NCI-H69 (cell line): ENCODE results near the gene FAM124A.
A peak's percentile ranks its signal among the peaks of the same experiment; 100 is the strongest.
"Not testable (repeated sequence)": the region's sequence is repeated elsewhere in the genome, so short reads cannot be mapped to it uniquely, and the experiment has no call there.

Experiments
- DNase-seq: peaks from one replicate; lab custom pipeline; 2025; lab: John Stamatoyannopoulos, UW

FAM124A gene

DNA sequence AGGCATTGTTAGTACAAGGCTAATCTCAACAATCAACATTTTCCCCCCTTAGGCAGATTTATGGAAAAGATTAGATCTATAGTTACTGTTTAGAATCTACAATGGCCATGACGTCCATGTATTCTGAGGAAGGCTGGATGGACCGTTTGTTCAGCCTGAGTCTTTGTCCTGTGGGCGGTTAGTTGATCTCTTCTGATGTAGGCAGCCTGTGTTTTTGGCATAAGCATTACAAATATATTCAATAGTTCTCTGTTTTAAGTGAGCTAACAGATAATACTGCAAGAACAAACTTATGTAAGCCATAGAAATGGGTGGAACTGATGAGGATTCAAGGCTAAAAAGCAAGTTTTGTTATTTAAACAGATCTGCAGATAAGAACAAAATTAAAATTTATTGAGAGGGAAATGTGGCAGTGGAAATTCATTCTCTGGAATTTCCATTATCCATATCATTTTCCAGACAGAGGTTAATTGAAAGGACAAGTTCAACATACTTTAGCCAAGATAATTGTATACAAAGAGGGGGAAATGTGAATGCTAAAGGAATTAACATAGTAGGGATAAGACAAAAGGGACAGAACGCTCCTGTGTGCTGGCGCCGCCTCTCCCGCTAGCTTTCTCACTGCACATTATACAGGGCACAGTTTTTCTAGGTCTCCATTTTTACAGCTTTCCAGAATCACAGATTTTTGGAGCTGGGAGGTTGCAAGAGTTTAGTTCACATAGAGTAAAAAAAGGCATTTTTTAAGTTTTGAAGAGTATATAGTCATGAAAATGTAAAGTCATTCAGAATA lies 48.6 kb downstream of the FAM124A start:
- no peak for DNase-seq

DNA sequence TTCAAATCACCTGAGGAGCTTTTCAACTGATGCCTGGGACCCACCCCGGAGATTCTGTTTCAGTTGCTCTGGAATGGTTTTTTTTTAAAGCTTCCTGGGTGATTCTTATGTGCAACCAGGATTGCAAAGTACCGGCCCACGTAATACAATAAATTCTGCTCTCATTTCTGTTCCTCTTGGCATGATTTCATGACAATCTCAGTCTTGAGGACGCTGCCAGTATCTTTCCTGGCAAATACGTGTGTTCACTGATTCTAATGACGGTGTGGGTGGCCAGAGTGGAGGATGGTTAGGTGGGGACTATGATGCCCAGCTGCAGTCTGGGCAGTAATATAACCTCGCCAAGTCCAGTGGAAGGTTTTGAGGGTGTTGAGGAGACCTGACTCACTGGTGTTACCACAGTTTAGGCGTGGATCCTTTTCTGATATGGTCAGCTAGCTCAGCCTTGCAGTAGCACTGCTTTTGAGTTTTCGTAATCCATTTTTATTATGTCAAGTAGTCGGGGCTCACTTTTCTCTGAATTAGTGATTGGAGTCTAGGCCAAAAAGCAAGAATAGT lies 49.4 kb downstream of the FAM124A start:
- DNase-seq = no peak

DNA sequence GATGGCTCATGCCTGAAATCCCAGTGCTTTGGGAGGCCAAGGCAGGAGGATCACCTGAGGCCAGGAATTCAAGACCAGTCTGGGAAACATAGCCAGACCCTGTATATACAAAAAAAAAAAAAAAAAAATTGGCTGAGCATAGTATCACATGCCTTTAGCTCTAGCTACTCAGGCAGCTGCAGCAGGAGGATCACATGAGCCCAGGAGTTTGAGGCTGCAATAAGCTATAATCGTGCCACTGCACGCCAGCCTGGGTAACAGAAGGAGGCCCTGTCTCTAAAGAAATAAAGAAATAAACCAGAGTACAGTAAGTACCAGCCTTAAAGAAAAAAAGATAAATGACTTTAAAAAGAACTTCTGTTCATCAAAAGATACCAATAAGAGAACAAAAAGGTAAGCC lies 52.9 kb downstream of the FAM124A start:
- no peak for DNase-seq

DNA sequence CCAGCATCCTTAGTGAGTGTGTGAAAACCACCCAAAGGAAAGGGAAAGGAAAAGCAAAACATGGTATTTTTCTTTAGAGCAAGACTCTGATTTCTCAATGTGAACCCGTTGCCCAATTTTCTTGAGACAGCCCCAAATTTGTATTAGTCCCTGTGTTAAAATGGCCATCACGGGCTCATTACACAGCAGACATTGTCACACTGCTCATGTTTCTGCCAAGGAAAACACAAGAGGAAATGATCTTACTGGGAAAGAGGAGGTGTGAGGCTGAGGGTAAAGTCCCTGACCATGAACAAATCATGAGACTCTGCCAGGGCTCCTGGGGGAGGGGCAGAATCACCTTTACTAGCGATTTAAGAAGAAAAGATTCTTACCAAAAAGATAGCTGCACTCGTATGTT lies 54.4 kb downstream of the FAM124A start:
- no peak for DNase-seq

DNA sequence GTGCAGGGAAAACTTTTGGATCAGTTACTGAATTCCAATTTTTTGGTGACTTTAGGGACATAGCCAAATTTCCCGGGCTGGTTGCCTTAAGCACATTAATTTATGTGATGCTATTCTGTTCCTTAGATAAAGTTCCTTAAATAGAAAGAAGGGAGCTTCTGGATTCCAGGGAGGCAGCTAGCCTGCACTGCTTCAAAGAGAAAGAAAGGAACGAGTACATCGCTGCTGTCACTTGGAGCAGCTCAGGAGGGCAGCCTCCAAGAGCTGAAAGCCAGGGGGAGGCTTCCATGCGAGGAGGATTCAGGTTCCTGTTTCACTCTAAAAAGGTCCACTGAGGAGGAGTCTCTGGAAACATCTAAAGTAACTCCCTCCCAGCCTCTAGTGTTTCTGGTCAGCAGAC lies 55.7 kb downstream of the FAM124A start:
- DNase-seq = no peak

DNA sequence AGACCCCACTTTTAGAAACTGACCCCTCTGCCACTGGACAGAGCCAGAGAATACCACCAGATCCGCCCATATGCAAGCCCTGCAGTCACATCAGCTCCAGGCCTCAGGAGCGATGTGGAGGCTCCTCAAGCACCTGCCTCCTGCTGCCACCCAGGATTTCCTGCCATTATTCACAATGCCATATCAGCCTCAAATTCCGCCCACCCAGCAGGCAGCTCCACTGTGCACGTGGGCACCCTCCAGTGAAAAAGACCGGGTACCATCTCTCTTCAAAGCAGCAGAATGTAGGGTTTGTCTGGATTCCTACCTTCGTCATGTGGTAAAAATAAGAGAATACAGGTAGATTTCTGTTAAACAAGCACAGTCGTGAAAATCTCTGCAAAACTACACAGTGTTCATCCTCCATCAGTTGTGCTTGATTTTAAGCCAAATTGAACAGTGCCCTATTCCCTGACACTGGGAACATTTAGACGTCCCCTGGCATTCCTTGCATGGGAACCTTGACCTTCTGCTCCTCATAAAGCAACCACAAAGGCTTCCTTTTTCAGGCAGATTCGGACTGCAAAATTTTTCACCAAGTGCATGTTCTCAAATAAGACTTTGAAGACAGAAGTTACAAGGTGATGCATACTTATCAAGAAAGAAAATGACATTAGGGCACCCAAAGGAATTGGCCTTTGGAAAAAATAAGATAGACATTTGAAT lies 56.4 kb downstream of the FAM124A start:
- peak; percentile 70 for DNase-seq

DNA sequence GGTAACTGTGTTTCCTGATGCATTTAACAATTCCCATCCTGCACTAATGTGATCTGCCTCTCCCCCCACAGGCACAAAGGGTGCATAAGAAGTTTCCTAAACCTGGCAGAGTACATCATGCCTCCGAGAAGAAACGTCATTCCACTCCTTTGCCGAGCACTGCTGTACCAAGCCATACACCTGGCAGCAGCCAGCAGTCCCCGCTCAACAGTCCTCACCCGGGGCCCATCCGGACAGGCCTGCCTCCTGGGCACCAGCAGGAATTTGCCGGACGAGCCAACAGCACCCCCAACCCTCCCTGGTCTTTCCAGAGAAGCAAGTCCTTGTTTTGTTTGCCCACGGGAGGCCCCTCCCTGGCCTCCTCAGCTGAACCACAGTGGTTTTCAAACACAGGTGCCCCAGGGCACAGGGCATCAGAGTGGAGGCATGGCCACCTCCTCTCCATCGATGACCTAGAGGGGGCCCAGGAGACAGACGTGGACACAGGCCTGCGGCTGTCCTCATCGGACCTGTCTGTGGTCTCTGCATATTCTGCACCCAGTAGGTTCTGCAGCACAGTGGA lies 58.3 kb downstream of the FAM124A start:
- DNase-seq = no peak

DNA sequence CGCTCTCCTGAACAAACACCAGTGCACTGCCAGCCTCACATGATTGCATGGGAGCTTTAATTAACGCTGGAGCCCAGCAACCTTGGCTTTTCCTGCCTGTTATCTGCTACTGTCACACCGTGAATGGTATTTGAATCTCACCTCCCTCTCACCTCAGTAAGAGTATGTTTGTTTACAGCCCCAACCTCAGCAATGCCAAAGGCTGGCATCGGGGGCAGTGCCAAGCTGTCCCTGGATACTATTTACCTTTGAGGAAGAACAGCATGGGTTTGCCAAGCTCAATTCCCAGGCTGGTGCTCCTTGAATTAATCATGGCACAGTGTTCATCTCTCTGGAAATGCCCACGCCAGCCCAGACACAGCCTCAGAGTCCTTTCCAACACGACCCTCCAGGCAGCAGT lies 60.1 kb downstream of the FAM124A start:
- peak; percentile 33 for DNase-seq

DNA sequence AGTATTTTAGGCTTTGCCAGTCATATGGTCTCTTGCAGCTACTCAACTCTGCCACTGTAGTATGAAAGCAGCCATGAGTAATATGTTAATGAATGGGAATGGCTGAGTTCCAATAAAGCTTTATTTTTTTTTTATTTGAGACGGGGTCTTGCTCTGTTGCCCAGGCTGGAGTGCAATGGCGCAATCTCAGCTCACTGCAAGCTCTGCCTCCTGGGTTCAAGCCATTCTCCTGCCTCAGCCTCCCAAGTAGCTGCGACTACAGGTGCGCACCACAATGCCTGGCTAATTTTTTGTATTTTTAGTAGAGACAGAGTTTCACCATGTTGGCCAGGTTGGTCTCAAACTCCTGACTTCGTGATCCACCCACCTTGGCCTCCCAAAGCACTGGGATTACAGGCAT lies 60.7 kb downstream of the FAM124A start:
- DNase-seq = not testable (repeated sequence)

DNA sequence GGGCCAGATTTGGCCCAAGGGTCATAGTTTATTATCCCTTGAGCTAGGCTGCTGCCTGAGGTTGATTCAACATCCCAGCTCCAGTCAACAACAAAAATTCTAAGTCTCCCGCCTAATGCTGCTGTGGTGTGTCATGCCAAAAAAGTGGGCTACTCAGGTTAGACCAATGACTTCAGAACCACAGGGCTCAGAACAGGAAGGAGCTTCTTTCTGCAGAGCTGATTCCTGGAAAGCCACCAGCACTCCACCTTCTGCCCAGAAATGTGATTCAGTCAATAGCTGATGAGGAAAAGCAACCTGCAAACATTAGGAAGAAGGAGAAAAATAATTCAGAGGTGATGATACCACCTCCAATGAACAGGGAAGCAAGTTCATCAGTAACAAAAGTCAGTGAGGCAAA lies 61.2 kb downstream of the FAM124A start:
- no peak for DNase-seq

DNA sequence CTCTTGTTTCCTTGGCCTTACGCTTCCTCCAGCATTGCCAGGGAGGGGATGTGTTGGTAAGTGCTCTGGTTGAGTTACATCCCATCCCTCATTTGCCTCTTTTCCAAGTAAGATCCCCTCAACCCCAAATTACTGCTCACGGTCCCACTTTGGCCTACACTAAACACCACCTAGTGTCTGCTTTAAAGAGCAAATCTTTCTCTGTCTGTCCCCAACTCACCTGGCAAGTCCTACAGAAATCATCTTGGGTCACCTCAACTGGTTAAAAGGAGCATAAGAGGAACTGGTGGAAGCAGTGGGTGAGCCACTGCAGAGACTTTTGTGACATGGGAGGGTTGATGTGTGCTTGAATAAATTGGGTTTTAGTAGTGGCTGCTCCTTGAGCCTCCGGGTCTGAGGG lies 62.1 kb downstream of the FAM124A start:
- no peak for DNase-seq

DNA sequence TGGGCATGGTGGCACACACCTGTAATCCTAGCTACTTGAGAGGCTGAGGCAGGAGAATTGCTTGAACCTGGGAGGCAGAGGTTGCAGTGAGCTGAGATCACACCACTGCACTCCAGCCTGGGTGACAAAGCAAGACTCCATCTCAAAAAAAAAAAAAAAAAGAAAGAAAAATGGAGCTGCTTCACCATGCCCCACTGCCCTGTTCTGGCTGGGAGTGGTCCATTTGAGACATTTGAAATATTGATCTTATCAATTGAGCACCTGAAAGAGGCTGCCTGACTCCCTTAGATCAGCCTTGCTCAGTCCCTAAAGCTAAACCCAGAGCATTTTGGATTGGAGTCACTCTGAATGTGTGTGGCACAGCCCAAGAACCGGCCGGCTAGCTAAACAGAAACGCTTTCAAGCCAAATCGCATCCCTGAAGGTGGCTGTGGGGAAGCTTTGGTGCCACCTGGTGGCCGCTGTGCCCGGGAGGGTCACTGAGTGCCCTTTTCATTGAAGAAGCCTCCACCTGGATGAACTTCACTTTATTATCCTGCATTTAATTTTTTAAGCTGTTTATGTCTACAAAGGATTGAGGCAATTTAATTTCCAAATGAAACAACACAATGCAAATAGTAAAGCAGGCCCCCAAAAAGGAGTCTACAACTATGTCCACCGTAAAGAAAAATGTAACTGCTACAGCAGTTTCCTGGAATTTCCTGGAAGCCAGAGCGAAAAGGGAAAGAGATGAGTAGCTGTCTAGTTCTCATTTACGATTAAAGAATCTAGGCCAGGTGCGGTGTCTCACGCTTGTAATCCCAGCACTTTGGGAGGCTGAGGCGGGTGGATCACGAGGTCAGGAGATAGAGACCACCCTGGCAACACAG lies 64.2 kb downstream of the FAM124A start:
- peak; percentile 69 for DNase-seq

DNA sequence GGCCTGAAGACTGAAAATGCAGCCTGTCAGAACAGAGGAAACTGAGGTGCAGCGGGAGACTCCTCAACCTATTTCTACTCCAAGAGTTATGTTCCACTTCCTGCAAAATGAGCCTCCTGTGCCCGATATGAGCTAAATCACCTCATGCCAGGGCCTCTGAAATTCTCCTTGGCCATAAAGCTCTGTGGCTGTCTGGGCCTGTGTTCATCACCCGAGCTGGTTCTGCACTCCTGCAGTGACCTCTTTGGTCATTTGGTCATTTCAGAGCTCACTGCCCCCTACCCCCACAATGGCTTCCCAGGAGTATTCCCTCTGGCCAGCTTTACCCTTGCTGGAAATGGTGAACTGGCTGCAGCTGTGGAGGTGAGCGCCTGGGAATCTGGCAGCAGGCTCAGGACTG lies 65.6 kb downstream of the FAM124A start:
- no peak for DNase-seq

DNA sequence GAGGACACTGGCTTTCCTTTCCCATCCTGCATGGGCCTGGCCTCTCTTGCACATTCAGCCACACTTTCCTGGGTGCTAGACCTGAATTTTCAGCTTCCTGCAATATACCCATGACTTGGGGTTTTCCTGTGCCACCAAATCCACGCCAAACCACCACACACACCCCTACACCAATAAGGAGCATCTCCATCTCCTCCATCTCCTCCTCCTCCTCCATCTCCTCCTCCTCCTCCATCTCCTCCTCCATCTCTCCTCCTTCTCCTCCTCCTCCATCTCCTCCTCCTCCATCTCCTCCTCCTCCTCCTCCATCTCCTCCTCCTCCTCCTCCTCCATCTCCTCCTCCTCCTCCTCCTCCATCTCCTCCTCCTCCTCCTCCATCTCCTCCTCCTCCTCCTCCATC lies 66.1 kb downstream of the FAM124A start:
- not testable (repeated sequence) for DNase-seq

DNA sequence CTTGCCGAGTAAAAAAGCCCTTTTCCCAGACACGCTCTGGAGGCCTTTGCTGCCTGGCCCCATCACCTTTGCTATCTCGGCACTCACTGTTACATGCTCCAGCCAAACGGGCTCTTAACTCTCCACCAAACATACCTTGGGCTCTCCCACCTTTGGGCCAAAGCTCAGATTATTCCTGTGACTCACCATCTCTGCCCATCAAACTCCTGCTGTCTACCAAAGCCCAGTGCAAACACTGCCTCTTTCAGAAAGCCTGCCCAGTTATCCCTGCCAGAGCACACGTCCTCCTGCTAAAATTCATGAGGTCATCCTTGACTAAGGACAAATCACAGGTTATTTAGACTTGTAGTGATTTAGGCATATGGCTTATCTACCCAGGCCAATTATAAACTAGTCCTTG lies 69.1 kb downstream of the FAM124A start:
- peak; percentile 61 for DNase-seq

DNA sequence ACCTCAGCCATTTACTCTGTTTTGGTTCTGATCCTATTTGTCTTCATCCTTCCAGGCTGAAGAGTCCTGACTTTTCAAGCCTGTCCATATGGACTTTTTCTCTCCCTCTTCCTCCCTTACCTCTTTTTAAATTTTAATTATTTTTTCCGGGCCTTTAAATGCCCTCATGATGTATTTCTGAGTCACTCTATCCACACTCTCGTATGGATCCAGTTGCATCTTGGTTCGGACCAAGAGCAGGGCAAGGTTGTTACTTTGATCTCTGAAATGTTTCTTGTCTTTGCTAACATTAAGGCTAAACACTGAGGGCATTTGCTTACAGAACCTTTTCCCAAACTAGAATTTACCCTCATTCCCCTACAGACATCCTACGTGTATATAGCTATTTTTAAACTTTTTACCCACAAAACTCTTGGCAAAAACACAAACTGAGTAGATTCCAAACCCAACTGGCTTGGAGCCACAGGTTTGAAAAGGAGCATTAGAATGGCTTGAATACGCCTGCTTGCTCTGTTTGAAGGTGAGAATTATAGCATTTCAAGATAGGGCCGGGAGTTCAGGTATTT lies 69.9 kb downstream of the FAM124A start:
- DNase-seq = no peak

DNA sequence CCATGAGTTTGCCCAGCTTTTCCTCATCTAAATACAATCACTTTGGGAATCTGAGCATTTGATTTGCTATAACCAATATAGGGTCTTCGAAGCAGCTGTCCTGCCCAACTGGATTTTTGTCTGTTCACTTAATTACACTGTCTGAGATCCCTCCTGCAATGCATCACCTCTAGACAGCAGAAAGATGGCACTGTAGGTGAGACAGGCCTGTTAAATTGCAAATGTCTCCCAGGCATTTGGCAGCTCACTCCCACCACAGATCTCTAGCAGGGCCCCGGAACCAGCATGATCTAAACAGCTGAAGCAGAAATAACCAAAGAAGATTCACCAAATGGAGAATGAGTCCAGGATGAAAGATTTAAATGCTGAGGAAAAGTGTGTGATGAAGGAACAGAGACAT lies 75.4 kb downstream of the FAM124A start:
- peak; percentile 62 for DNase-seq

DNA sequence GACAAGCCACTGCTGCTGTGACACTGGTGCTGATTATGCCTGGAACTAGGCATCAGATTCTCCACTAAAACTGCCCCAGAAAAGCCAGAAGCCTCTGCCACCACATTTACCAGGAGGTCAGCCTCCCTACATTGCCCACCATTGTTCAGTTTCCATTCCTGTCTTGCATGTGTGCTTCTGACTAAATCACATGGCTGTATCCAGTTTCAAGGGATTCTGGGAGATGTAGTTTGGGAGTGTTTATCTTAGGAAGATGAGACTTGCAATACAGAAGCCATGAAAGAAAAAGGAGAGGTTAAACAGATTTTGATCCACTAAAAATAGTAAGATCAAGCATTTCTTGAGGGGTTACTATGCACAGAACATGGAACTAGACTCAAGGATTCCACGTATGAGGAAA lies 76.6 kb downstream of the FAM124A start:
- no peak for DNase-seq

DNA sequence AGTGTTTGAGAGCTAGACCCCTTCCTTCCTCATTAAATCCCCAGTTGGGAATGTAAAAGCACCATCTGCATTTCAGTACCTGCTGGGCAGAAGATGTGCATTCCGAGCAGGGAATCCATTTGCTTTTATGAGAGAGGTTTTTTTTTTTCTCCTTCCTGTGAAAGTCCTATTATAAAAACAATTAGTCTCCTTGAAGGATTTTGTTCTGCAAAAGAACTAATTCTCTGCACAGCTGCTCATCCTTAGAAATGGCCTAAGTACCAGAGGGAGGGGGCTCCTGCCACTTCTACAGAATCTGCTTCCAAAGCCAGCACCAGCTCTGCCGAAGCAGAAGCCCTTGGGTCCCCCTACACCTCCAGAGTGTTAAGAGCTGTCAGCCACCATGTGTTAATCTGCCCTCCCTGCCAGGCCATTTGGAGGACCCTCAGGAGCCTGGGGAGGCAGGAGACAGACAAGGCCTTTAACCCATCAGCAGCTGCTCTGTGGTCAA lies 80.9 kb downstream of the FAM124A start:
- DNase-seq = peak; percentile 39

DNA sequence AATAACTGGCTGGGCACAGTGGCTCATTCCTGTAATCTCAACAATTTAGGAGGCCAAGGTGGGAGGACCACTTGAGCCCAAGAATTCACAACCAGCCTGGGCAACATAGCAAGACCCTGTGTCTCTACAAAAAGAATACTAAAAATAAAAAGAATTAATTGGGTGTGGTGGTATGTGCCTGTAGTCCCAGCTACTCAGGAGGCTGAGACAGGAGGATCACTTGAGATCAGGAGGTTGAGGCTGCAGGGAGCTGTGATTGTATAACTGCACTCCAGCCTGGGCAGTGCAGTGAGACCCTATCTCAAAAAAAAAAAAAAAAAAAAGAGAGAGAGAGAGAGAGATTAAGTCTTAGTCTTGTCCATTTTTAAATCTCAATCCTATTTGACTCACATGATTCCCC lies 81.7 kb downstream of the FAM124A start:
- no peak for DNase-seq

DNA sequence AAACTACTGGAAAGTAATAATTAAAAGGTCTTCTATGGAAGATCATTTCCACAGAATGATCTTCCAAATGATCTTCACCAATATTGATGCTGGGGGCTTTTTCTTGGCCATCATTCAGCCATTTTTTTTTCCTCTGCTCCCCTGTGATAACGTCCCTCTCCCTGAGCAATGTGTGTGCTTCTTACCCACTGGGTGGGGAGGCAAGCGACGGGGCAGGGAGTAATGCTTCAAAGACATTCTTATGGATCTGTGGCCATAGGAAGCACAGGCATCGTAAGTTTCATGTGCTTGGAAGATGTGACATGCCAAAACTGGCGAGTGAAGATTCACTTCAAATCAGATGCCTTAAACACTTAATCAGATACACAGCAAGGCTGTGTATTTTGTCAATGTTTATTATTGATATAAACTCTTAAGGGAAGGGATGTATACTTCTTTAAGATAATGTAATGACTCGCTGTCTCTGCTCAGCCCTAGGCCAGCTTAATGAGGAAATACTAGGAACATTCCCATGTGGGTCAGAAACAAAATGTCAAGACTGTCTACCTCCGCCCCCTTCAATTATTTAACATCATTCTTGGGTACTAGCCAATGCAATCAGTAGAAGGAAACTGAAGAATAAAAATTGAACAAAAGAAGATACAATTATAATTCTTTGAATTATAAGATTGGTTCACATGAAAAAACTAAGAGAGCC lies 83.2 kb downstream of the FAM124A start:
- DNase-seq = peak; percentile 59
